Cortex of kidney (tissue), 1 donor: ENCODE results near the gene CNOT4.

Experiments used
- DNase-seq: peaks from one replicate; lab custom pipeline; 2025; lab: John Stamatoyannopoulos, UW

The CNOT4 gene

GRCh38 chr7:135397689-135398088, 112.2 kb downstream of the CNOT4 start:
- no peak for DNase-seq

- no peak for DNase-seq
Measured at GRCh38 chr7:135392701-135393100, 117.2 kb downstream of the CNOT4 start.

GRCh38 chr7:135391514-135391913, 118.4 kb downstream of the CNOT4 start:
- DNase-seq: no peak

GRCh38 chr7:135390829-135391228, 119.1 kb downstream of the CNOT4 start:
- no peak for DNase-seq

- DNase-seq: no peak
Measured at GRCh38 chr7:135389971-135390370, 119.9 kb downstream of the CNOT4 start.

GRCh38 chr7:135388616-135389015, 121.3 kb downstream of the CNOT4 start:
- no peak for DNase-seq

GRCh38 chr7:135386776-135387175, 123.1 kb downstream of the CNOT4 start:
- no peak for DNase-seq

DNA sequence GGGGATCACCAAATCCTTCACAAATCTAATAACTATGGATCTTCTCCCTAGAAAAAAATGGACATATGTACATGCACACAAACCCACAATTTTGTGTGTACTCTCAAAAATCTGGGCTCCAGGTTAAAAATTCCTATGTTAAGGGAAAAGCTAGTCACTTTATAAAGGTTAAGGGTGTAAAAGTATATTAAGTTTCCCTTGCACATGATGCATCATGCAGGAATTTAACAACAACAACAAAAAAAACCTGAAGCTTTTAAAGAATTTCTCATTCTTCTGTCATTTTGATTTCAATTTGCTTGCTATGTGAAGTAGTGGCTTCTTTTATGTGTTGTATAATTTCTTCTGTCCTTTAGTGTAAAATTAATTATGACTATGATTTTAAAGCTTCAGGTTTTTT, 123.7 kb downstream of the CNOT4 start:
- DNase-seq: no peak

DNA sequence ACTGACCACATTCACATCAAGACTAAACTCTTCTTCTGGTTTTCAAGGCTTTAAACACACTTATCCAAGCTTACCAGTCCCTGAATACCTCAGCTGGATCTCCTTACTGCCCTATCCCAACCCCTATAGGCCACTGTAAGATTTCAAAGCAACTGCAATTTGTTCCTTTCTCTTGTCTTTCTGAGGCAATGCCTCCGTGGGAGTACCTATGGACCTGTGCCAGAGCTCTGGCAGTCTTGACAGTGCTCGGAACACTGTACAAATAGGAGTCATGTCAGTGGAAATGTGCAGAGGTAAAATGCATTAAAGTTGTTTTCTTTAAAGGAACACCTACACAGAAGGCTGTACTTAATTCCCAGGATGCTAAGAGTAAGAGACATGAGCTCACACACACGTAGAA, 124.7 kb downstream of the CNOT4 start:
- DNase-seq: no peak

- no peak for DNase-seq
Measured at GRCh38 chr7:135383525-135384175, 126.3 kb downstream of the CNOT4 start.

DNA sequence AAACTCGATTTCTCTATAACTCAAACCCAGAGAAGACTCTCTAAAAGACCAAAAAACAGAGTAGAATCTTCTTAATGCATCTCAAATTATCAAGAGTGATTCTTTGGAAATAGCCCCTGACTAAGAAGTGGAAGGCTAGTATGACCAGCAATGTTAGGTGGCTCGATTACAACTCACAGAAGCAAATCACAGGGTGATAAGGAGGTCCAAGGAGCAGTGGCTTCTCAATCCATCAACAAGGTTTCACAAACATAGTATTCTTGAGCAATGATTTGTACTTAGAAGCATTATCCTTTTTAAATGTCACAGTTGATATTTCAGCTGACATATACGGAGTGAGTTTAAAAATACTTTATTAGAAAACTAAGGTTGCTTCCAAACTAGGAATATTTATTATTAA, 127.7 kb downstream of the CNOT4 start:
- DNase-seq: no peak

DNA sequence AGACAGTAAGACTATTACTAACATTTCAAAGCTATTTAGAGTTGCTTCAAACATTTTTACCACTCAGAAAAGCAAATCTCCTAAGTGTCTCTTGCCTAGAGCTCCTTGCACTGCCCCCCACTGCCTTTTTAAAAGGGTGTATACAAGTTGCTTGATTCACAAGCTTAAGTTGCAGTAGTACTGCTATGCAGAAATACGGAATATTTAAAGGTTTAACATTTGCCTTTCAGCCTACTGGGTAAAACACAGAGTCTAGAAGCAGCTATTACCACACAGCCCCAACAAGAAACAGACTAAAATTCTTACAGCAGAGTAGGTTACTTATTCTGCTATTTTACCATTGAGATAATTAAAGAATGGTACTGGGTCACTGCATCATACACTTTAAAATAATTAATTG, 128.5 kb downstream of the CNOT4 start:
- DNase-seq: no peak

DNA sequence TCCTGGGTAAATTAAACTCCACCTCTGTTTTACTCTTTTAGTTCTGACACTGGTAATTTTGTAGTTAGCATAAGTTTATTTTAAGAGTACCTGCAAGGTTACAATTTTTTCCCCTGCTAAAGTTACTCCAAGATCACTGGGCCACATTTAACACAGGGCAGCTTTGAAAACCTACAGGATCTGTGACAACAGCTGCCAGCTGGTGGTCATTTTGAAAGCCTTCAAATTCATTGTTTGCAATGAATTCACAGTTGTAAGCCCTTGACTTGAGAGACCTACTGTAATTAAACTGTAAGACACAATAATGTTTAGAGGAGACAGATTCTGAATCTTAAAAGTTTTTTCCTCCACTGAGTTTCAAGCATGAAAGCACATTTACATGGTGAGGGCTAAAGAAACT, 129.6 kb downstream of the CNOT4 start:
- DNase-seq: no peak

DNA sequence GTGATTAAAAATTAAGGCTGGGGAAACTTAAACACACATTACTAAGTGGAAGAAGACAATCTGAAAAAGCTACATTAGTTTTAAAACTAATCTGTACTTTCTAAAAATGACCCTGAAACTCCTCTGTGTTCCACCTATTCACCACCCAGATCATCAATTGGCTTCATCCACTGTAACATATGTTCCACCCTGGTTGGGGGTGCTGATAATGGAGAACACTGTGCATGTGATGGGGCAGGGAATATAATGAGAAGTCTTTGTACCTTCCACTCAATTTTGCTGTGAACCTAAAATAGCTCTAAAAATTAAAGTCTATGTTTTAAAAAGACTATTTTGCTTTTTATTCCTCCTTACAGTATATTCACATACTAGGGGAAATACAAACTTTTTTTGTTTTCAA, 132.7 kb downstream of the CNOT4 start:
- DNase-seq: no peak

GRCh38 chr7:135375908-135376699, 133.8 kb downstream of the CNOT4 start:
- DNase-seq: no peak

DNA sequence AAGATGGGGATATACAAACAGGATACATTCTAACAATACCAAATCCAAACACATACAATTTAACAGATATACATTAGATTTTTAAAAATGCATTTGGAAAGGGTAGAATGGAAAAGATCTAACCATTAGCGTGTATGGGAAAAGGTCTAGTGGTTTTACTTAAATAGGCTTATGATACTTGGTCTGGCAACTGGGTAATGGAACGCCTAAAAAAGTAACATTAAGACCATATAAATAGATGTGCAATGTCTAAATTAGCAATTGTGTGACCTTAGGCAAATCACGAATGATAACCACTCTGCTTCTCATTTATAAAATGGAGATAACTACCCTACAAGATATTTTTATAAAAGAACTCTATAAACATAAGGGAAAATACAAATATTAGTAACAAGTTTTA, 135.2 kb downstream of the CNOT4 start:
- no peak for DNase-seq

GRCh38 chr7:135372222-135372621, 137.7 kb downstream of the CNOT4 start:
- no peak for DNase-seq

- DNase-seq: no peak
Measured at GRCh38 chr7:135370656-135371055, 139.2 kb downstream of the CNOT4 start.

DNA sequence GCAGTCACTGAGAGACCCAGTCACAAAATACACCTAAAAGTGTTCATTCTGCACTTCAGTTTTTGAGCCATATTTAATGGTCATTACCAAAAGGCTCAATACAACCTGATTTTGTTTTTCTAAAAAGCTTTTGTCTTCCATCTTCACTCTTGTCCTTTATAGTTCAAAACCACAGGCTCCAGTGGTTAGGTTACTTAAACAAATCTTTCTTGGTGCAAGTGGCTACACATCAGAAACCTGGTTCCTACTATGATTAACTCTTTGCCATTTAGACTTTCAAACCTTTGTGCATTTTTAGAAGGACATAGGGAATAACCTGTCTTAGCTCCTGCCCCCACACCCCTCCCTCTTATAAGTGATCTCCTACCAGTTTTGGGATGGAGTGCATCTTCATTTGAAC, 140.5 kb downstream of the CNOT4 start:
- no peak for DNase-seq

DNA sequence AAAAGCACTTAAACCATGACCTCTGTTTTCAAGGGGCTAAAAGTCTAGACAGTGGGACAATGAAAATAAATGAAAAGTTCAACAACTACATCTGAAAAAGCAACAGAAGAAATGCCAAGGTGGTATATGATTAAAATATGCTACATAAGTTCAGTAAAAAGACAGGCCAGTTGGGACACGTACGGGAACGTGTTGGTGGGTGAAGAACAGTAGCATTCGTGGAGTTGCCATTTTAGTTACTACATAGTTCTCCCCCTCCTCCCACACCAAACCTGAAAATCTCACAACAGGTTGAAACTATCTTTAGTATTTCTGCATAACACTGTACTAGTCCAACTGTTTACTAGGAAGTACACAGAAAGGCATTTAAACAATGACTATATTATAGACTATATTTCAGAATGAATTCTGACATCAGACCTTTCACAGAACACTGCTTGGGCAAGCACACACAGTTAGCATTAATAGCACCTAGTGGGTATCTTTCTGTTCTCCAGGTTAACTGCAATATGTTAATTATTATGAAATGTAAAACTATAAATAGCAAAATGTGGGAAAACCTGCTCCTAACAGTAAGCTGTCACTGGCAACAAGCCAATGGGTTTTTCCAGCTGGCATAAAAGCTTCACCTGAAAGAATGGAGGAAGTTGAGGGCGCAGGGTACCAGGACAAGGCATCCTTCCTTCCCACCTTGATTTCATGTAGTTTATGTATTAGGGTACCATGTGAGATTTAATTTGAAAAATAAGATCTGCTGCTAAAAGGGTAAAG, 141.3 kb downstream of the CNOT4 start:
- no peak for DNase-seq

GRCh38 chr7:135366843-135367508, 142.9 kb downstream of the CNOT4 start:
- DNase-seq: no peak

GRCh38 chr7:135365721-135366120, 144.2 kb downstream of the CNOT4 start:
- no peak for DNase-seq
